ENCODE results near the gene GLRX.
"Not testable (repeated sequence)": the region's sequence is repeated elsewhere in the genome, so short reads cannot be mapped to it uniquely, and the experiment has no call there.

DNA sequence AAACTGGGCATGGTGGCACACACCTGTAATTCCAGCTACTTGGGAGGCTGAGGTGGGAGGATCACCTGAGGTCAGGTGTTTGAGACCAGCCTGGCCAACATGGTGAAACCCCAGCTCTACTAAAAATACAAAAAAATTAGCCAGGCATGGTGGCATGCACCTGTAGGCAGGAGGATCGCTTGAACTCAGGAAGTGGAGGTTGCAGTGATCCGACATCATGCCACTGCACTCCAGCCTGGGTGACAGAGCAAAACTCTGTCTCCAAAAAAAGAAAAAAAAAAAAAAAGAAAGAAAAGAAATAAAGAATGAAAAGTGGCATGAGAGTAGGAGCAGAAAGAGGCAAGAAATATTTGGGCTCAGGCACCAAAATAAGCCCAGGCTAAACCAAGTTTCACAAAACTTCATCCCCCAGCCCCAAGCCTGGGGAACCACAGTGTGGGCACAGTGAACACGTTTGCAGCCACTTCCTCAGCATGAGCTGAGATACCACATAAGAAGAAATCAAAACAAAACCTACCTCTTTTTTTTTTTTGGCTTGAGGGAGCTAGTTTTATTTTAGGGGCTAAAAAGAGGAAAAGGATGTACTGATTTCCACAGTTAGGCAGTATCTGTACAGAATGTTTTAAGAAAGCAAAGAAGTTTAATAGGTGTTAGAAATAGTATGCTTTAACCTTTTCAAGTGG lies 46.8 kb upstream of the GLRX start:
- not testable (repeated sequence) for TF ChIP-seq YY1 (IDR thresholded peaks at IDR 0.05; ENCODE audit: low read depth); FOXM1 (IDR thresholded peaks at IDR 0.05; ENCODE audit: low read depth); CTCF (IDR thresholded peaks at IDR 0.05); RFX5 (IDR thresholded peaks at IDR 0.05; ENCODE audit: low read length); EZH2phosphoT487 (IDR thresholded peaks at IDR 0.05; ENCODE audit: borderline replicate concordance, low read depth); EP300 (IDR thresholded peaks at IDR 0.05; ENCODE audit: borderline replicate concordance in 1 of 2, low read depth in 1 of 2, low read length in 1 of 2)
- TF ChIP-seq, protein P1, sequence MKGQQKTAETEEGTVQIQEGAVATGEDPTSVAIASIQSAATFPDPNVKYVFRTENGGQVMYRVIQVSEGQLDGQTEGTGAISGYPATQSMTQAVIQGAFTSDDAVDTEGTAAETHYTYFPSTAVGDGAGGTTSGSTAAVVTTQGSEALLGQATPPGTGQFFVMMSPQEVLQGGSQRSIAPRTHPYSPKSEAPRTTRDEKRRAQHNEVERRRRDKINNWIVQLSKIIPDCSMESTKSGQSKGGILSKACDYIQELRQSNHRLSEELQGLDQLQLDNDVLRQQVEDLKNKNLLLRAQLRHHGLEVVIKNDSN (IDR thresholded peaks at IDR 0.05; ENCODE audit: borderline replicate concordance, low read depth), result not testable (repeated sequence)

Measured in SK-N-SH (cell line).